Measurements from ENCODE around the gene WDFY2.
A peak's percentile ranks its signal among the peaks of the same experiment; 100 is the strongest.

WDFY2 gene

DNA sequence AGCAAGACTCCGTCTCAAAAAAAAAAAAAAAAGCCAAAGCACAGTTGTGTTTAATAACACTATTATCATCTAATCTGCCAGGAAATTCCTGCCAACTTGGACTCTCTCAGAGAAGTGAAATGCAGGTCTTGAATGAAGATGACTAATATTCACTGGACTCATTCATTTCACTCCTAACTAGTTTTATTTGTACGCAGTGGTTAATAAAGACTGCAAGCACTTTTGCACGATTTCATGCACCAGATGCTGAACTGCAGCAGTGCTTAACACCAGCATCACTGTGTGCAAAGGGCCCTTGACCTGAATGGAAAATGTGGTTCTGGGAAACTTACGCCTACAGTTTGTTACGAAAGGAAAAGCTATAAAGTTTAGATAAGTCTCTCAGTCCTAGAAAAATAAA, 156.4 kb downstream of the WDFY2 start:
- no peak for DNase-seq (ENCODE audit: low read depth in 2 of 2)

GRCh38 chr13:51742031-51742430, 157.8 kb downstream of the WDFY2 start:
- DNase-seq (ENCODE audit: low read depth in 2 of 2) = no peak

- no peak for DNase-seq (ENCODE audit: low read depth in 2 of 2)
These were observed 158.3 kb downstream of the WDFY2 start for GRCh38 chr13:51742611-51743010.

- DNase-seq (ENCODE audit: low read depth in 2 of 2) = no peak
These were observed 161.0 kb downstream of the WDFY2 start for GRCh38 chr13:51745243-51745642.

DNA sequence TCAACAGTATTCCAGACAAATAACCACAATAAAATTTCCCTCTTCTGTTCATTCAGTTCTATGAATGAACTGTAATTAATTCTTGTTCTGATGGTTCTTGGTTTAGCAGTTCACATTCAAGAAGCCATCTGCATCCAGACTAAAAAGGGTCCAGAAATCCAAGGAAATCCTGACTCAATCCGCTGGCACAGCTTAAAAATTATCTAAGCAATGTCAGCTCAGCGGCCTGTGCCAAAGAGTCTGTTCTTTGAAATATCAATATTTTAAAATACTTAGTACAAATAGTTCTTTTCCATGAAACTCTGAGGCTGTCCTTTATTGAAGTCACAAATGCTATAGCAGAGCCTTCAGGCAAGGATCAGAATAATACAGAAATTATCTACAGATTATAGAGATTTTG, 162.5 kb downstream of the WDFY2 start:
- DNase-seq (ENCODE audit: low read depth in 2 of 2) = no peak

GRCh38 chr13:51747438-51748434, 163.5 kb downstream of the WDFY2 start:
- no peak for DNase-seq (ENCODE audit: low read depth in 2 of 2)

DNA sequence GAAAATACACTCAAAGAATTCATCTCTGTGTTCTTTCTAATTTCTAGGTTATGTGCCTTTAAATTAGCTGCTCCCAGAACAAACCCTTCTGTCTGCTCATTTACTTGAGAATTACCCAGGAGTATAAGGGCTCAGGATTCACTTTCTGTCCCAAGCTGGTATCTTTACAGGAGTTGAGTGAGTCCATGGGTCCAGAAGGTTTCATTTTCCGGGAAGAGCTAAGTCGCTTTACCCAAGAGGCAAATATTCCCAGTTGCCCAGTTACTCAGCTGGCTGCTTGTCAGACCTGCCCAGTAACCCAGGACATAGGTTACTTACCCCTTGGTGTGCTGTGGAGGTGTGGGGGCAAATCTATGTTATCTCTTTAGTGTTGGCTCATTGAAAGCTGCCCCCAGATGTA, 172.4 kb downstream of the WDFY2 start:
- DNase-seq (ENCODE audit: low read depth in 2 of 2) = no peak

GRCh38 chr13:51758691-51759090, 174.4 kb downstream of the WDFY2 start:
- DNase-seq (ENCODE audit: low read depth in 2 of 2) = no peak

DNA sequence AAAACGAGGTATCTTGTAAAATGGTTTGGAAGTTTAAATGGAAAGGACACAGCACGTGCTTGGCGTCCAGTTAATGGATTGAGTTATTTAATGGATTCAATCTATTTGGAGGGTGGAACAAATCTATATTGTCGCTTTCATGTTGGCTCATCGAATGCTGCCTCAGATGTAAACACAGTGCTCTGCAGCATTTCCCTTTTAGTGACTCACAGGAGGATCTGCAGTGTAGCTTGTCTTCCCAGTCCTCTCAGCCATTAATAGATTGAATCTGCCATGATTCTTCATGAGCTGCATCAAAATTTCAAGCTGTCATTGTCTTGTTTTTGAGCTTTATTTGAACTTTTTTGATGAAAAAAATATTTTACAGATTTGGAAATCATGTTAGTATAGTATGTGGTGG, 175.0 kb downstream of the WDFY2 start:
- no peak for DNase-seq (ENCODE audit: low read depth in 2 of 2)

DNA sequence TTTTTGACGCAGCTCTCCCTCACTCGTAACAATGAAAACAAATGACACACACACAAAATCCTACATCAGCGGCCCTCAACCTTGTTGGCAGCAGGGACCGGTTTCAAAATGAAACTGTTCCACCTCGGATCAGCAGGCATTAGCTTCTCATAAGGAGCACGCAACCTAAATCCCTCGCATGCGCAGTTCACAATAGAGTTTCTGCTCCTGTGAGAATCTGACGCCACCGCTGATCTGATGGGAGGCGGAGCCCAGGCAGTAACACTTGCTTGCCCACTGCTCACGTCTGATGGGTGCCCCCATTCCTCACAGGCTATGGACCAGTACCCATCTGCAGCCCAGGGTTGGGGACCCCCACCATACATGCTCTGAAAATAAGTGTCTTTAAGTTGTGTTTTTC, 176.3 kb downstream of the WDFY2 start:
- no peak for DNase-seq (ENCODE audit: low read depth in 2 of 2)

DNA sequence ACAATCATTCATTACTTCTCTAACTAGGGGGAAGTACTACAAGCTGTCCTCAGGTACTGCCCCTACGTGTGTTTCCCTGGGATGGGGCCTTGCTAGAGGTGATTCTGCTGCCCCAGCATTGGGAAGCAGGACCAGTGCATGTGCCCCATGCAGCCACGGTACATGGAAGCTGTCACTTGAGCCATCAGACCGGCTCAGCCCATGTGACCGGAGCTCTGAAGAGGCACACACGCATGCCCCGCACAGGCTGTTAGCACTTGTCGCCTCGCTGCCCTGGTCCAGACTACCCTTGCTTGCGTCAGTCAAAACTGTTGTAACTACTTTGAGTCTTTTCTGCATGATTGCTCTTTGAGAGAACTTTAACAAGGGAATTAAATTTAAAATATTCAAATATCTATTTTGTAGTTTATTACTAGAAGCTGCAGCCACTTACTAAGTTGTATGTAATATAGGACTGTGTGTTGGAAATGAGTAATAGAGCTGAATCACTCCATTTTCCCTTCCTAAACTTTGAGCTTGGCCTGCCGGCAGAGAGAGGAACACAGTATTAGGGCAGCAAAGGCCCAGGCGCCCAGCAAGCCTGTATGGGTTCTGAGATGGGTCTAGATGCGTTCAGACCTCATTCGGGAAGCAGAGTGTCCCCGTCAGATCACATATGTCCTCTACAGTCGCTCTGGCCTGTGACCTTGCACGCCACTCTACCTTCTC, 177.5 kb downstream of the WDFY2 start:
- DNase-seq (ENCODE audit: low read depth in 2 of 2) = no peak

DNA sequence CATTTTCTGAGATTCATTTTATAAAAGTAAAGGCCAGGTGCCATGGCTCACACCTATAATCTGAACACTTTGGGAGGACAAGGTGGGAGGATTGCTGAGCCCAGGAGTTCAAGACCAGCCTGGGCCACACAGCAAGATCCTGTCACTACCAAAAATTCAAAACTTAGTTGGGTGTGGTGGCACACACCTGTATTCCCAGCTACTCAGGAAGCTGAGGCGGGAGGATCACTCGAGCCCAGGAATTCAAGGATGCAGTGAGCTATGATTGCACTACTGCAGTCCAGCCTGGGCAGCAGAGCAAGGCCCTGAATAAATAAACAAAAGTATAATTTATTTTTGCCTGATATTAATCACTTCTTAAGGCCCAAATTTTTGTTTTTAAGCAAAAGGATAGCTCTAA, 179.2 kb downstream of the WDFY2 start:
- no peak for DNase-seq (ENCODE audit: low read depth in 2 of 2)

- peak; percentile 49 to 56 for DNase-seq (ENCODE audit: low read depth in 2 of 2)
These were observed 180.2 kb downstream of the WDFY2 start for GRCh38 chr13:51764184-51765141.

DNA sequence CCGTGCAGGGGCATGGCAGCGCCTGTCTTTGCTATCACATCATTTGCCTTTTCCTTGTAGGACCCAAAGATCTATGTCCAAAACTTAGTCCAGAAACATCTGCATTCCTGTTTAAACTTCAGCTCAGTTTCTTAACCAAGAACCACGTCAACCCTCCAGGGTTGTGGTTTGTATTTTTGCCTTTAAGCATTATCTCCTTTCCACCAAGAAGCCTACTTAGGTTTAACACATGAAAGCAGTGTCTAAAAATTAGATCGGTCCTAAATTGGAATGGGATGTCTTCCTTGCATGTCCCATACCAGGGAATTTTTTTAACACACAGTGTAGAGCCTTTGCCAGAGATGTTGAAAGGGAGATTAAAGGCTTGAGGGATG, 180.9 kb downstream of the WDFY2 start:
- no peak for DNase-seq (ENCODE audit: low read depth in 2 of 2)

DNA sequence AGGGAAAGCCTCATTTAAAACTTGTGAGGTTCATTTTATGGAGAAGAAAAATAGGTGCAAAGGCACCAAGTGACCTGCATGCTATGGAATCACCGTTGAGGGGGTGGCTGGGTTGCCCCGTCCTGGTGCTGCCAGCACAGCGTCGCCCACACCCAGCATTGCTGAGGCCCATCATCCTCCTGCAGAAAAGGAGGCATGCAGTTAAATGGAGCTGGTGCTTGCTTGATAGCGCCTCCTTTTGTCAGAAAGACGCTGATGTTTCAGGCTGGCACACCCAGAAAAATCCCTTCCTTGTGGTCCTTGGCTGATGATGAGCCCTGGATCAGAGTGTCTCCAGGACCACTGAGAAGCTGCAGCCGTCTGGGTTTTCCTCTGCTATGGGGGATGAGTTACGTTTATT, 182.8 kb downstream of the WDFY2 start:
- no peak for DNase-seq (ENCODE audit: low read depth in 2 of 2)

DNA sequence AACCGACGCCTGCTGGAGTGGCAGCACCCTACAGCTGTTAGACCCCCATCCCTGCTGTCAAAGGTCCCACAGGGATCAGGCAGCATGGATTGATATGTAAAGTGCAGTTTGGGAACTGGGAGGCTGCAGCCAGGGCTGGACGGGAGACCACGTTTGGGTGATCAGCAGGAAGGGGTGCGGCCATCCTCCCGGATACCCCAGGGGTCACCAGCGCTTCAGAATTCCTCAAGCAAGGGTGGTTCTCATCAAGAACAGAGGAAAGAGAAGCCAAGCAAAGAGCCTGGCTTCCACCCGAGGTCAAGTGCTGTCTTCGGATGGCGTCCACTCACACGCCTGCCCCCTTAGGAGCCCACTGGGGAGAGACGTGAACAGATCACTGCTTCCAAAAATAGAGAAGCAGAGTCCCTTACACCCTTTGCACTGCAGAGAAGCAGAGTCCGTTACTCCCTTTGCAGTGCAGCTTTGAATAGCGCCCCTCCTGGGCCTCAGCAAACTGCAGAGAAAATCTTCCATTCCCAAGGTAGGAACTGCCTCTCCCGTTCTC, 184.2 kb downstream of the WDFY2 start:
- no peak for DNase-seq (ENCODE audit: low read depth in 2 of 2)

GRCh38 chr13:51768976-51769375, 184.7 kb downstream of the WDFY2 start:
- DNase-seq (ENCODE audit: low read depth in 2 of 2) = no peak

GRCh38 chr13:51769455-51770127, 185.3 kb downstream of the WDFY2 start:
- no peak for DNase-seq (ENCODE audit: low read depth in 2 of 2)

DNA sequence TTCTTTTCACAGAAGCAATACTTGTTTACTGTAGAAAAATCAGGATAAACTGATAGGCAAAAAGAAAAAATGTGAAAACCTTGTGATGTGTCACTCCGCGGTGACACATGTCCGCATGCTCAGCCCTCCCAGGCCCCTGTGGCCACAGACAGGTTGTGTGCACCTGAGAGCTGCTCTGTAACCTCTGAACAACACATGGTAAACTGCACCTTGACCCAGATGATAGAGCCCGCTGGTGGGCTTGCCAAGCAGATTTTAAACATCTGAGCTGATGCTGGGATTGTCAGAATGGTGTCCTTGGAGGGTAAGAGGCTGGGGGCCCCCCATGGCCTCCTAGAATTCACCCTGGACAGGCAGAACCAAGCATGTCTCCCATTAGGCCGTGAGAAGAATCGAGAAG, 185.9 kb downstream of the WDFY2 start:
- DNase-seq (ENCODE audit: low read depth in 2 of 2) = no peak

GRCh38 chr13:51770681-51771417, 186.6 kb downstream of the WDFY2 start:
- no peak for DNase-seq (ENCODE audit: low read depth in 2 of 2)

Measured in stimulated activated CD8-positive, alpha-beta memory T cell treated with anti-CD3 and anti-CD28 coated beads, Interleukin-7, amount 100 ng/mL, for 4 hours (primary cell).